T-helper 1 cell treated with Interleukin-12 subunit alpha and Interleukin-12 subunit beta and Interleukin-4 antibody, amounts not matched to agents 30 μg/mL and 1 μg/mL, for 36 hours (primary cell): ENCODE results near the gene EEF1AKMT3.

Experiments used
- H3K27ac Mint-ChIP-seq: one replicate; pipeline ENCODE4 v1.8.0; 2021; ENCODE audit warnings: mild to moderate bottlenecking, mixed read lengths
- H3K27me3 Mint-ChIP-seq: one replicate; pipeline ENCODE4 v1.8.0; 2021; ENCODE audit warnings: low read depth, mixed read lengths
- H3K36me3 Mint-ChIP-seq: one replicate; pipeline ENCODE4 v1.8.0; 2021; ENCODE audit warnings: low read depth, mixed read lengths
- H3K4me1 Mint-ChIP-seq: one replicate; pipeline ENCODE4 v1.8.0; 2021; ENCODE audit warnings: low read depth, mixed read lengths
- H3K4me3 Mint-ChIP-seq: one replicate; pipeline ENCODE4 v1.8.0; 2021; ENCODE audit warnings: mild to moderate bottlenecking, moderate library complexity, mixed read lengths
- H3K9me3 Mint-ChIP-seq: one replicate; pipeline ENCODE4 v1.8.0; 2021; ENCODE audit warnings: mixed read lengths

Gene EEF1AKMT3

GRCh38 chr12:57752668-57753000 is 19.8 kb upstream of the EEF1AKMT3 start:
- peaks cover 3% of the 10 kb centered on the region for H3K27me3 Mint-ChIP-seq
- H3K36me3 Mint-ChIP-seq = peaks cover 31% of the 10 kb centered on the region
- peak overlapping the region; percentile 88 for H3K27ac Mint-ChIP-seq
- peak overlapping the region; percentile 96 for H3K4me3 Mint-ChIP-seq
- peaks cover 53% of the 10 kb centered on the region for H3K4me1 Mint-ChIP-seq
- no peaks in the 10 kb centered on the region for H3K9me3 Mint-ChIP-seq

DNA sequence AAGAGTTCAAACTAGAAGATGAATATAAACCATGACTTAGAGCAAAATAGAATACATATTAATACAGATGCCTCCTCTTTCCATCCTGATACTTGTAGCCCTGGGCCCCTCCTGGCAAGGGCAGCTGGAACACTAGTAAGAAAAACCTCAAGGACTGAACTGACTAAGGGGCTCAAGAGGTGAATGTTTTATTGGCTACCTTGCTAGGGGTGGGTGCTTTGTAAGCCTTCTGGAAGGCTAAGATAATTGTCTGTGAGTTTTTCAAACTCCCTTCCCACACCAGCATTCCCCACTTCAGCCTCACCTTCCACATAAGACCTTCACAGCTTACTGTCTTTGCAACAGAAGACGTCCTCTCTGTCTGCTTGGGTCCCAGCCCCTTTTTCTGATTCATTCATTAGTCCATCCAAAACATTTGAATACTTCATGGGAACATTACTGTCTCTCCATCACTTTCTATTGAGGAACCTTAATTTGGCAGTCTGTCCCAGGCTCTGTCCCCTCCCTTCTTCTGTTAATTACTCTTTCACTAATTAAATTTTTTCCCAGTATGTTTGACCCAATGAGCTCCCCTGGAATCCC is 18.6 kb upstream of the EEF1AKMT3 start:
- peaks cover 32% of the 10 kb centered on the region for H3K36me3 Mint-ChIP-seq
- H3K27me3 Mint-ChIP-seq = peaks cover 3% of the 10 kb centered on the region
- peaks cover 57% of the 10 kb centered on the region for H3K4me1 Mint-ChIP-seq
- H3K27ac Mint-ChIP-seq = peak overlapping the region; percentile 85
- H3K9me3 Mint-ChIP-seq = no peaks in the 10 kb centered on the region
- H3K4me3 Mint-ChIP-seq = peak overlapping the region; percentile 92

GRCh38 chr12:57754411-57755193 is 17.8 kb upstream of the EEF1AKMT3 start, which contains the start of gene MARCHF9:
Gene MARCHF9 (plus strand): TSS chr12:57755103. CDS start chr12:57755529, 426 bp downstream.
- peaks cover 33% of the 10 kb centered on the region for H3K36me3 Mint-ChIP-seq
- peaks cover 61% of the 10 kb centered on the region for H3K4me1 Mint-ChIP-seq
- peaks cover 3% of the 10 kb centered on the region for H3K27me3 Mint-ChIP-seq
- peak within 1 kb of the TSS; percentile 85 for H3K27ac Mint-ChIP-seq
- no peaks in the 10 kb centered on the region for H3K9me3 Mint-ChIP-seq
- H3K4me3 Mint-ChIP-seq = peak within 1 kb of the TSS; percentile 92

- Mint-ChIP-seq H3K36me3 (peaks cover 33% of the 10 kb centered on the region), H3K4me1 (peaks cover 61% of the 10 kb centered on the region), H3K4me3 (no peak overlapping the region), H3K27me3 (peaks cover 3% of the 10 kb centered on the region), H3K27ac (no peak overlapping the region), H3K9me3 (no peaks in the 10 kb centered on the region)
Observed at GRCh38 chr12:57755194-57755453, 17.3 kb upstream of the EEF1AKMT3 start.

GRCh38 chr12:57755454-57756372 is 16.7 kb upstream of the EEF1AKMT3 start:
- H3K9me3 Mint-ChIP-seq = no peaks in the 10 kb centered on the region
- H3K4me1 Mint-ChIP-seq = peaks cover 56% of the 10 kb centered on the region
- H3K36me3 Mint-ChIP-seq = peaks cover 27% of the 10 kb centered on the region
- peak overlapping the region; percentile 75 for H3K27ac Mint-ChIP-seq
- H3K27me3 Mint-ChIP-seq = peaks cover 3% of the 10 kb centered on the region
- peak overlapping the region; percentile 89 for H3K4me3 Mint-ChIP-seq

GRCh38 chr12:57756406-57757341 is 15.7 kb upstream of the EEF1AKMT3 start:
- Mint-ChIP-seq H3K4me1 (peaks cover 50% of the 10 kb centered on the region), H3K27ac (peak overlapping the region; percentile 75), H3K4me3 (peak overlapping the region; percentile 89), H3K36me3 (peaks cover 22% of the 10 kb centered on the region), H3K9me3 (no peaks in the 10 kb centered on the region), H3K27me3 (peaks cover 3% of the 10 kb centered on the region)

DNA sequence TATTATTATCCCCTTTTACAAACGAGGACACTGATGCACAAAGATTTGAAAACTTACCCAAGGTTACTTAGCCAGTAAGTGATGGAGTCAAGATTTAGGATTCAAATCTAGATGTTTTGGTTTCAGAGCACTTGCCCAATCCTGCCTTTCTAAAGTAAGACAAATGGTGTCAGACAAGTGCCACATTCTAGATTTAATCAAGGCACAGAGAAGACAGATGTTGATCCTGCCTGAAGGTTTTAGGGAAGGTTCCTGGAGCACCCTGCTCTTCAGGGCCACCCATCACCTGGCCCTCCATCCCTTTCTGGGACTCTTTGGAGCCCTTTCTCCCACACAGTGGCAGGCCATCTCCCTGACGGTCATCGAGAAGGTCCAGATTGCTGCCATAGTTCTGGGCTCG is 14.6 kb upstream of the EEF1AKMT3 start:
- H3K4me3 Mint-ChIP-seq = no peak overlapping the region
- no peak overlapping the region for H3K27ac Mint-ChIP-seq
- H3K4me1 Mint-ChIP-seq = peaks cover 41% of the 10 kb centered on the region

GRCh38 chr12:57758552-57759359 is 13.7 kb upstream of the EEF1AKMT3 start:
- Mint-ChIP-seq H3K4me1 (peaks cover 34% of the 10 kb centered on the region), H3K36me3 (peaks cover 25% of the 10 kb centered on the region), H3K9me3 (no peaks in the 10 kb centered on the region)

More for the DNA sequence above, 14.6 kb upstream of the EEF1AKMT3 start:
- H3K9me3 Mint-ChIP-seq = no peaks in the 10 kb centered on the region
- H3K36me3 Mint-ChIP-seq = peaks cover 21% of the 10 kb centered on the region
- H3K27me3 Mint-ChIP-seq = peaks cover 3% of the 10 kb centered on the region

DNA sequence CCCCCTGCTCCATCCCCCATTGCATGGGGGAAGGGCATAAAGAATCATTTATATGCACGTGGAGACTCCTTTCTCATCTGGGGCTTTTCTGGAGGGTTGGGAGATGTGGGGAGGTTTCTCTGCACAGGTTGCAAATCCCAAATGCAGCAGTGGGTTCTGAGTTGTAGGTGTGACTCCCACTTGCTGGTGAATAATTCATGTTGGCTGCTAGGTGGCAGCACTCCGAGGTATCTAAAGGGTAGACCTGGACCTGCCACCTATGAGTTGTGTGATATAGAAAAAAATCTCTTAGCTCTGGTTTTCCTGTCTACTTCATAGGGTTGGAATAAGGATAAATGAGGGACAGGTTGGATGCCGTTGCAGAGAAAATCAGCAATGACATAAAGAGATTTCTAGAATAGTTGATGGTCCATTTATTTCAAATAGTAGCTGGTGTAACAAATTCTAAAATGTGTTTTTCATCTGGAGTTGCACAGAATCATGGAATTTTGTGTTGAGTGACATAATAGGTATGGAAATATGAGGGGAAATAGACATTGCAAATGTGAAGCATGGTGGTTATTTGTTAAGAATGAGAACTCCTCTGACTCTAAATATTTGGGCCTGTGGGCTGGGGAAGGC is 12.9 kb upstream of the EEF1AKMT3 start:
- Mint-ChIP-seq H3K4me3 (no peak overlapping the region), H3K36me3 (peaks cover 28% of the 10 kb centered on the region), H3K4me1 (peaks cover 33% of the 10 kb centered on the region), H3K9me3 (no peaks in the 10 kb centered on the region), H3K27me3 (peaks cover 10% of the 10 kb centered on the region), H3K27ac (no peak overlapping the region)

More at GRCh38 chr12:57758552-57759359, 13.7 kb upstream of the EEF1AKMT3 start:
- Mint-ChIP-seq H3K27me3 (peaks cover 6% of the 10 kb centered on the region), H3K4me3 (peak overlapping the region; percentile 35), H3K27ac (no peak overlapping the region)

GRCh38 chr12:57760347-57760982 is 11.9 kb upstream of the EEF1AKMT3 start:
- H3K36me3 Mint-ChIP-seq = peaks cover 28% of the 10 kb centered on the region
- peaks cover 14% of the 10 kb centered on the region for H3K27me3 Mint-ChIP-seq
- H3K9me3 Mint-ChIP-seq = no peaks in the 10 kb centered on the region
- H3K27ac Mint-ChIP-seq = no peak overlapping the region
- peaks cover 38% of the 10 kb centered on the region for H3K4me1 Mint-ChIP-seq
- H3K4me3 Mint-ChIP-seq = no peak overlapping the region

DNA sequence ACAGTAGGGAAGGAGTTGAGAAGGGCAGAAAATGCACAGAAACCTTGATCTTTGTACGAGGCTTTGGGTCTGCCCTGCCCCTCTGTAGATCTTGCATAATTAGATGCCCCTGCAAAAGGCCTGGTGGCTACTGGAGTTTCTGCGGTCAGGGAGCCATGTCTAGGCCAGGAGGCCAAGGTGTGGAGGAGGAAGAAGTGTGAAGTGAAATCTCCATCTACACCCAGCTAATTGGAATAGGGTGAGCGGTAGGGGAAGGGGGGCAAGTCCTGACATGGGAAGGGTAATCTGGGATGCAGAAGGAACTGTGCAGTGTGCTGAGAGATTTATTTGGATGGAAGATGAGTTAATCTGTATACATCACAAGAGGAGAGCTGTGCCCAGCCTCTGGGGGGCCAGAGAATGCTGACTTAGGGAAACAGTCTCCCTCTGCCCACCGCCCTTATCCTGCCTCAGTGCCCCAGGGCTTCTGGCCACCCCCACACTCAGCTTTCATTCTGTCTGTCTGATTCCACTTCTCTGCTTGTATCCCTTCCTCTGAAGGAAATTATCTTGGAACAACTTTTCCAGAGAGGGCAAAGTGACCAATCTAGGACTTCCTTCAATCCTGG is 10.9 kb upstream of the EEF1AKMT3 start:
- Mint-ChIP-seq H3K27ac (no peak overlapping the region), H3K4me1 (peaks cover 39% of the 10 kb centered on the region), H3K36me3 (peaks cover 28% of the 10 kb centered on the region), H3K4me3 (no peak overlapping the region), H3K27me3 (peaks cover 17% of the 10 kb centered on the region), H3K9me3 (no peaks in the 10 kb centered on the region)

DNA sequence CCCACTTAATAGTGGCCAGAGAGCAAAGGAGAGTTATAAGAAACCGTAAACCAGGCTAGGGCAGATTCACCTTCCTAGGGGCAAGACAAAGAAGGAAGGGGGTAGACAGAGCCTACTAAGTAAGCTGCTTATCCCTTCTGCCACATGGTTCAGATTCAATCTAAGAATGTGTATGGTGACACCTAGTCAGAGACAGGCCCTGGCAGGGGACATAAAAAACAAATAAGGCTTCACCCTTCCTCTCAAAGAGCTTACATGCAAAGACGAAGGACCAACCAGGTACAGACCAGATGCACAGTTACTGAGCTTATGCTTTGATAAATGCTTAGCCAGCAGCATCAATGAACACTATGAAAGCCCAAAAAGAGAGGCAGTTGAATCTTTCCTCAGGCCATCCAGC is 10.0 kb upstream of the EEF1AKMT3 start:
- Mint-ChIP-seq H3K36me3 (peaks cover 24% of the 10 kb centered on the region), H3K4me3 (no peak overlapping the region), H3K27me3 (peaks cover 20% of the 10 kb centered on the region), H3K27ac (no peak overlapping the region), H3K9me3 (no peaks in the 10 kb centered on the region), H3K4me1 (peaks cover 36% of the 10 kb centered on the region)
